Measurements from ENCODE around the gene ACSL5.

ACSL5 gene

DNA sequence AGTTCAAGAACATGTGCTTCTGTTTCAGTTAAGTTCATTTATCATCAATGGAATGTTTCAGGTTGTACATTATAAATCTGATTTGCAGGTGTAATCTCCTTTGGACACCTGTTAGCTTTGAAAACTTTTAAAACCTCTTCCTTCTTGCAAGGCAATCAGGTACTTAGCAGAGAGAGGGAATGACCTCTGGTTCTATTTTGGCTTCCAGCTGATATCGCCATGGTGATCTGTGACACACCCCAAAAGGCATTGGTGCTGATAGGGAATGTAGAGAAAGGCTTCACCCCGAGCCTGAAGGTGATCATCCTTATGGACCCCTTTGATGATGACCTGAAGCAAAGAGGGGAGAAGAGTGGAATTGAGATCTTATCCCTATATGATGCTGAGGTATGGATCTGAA, 35.4 kb downstream of the ACSL5 start:
- TF ChIP-seq, protein P1, sequence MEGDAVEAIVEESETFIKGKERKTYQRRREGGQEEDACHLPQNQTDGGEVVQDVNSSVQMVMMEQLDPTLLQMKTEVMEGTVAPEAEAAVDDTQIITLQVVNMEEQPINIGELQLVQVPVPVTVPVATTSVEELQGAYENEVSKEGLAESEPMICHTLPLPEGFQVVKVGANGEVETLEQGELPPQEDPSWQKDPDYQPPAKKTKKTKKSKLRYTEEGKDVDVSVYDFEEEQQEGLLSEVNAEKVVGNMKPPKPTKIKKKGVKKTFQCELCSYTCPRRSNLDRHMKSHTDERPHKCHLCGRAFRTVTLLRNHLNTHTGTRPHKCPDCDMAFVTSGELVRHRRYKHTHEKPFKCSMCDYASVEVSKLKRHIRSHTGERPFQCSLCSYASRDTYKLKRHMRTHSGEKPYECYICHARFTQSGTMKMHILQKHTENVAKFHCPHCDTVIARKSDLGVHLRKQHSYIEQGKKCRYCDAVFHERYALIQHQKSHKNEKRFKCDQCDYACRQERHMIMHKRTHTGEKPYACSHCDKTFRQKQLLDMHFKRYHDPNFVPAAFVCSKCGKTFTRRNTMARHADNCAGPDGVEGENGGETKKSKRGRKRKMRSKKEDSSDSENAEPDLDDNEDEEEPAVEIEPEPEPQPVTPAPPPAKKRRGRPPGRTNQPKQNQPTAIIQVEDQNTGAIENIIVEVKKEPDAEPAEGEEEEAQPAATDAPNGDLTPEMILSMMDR (IDR thresholded peaks at IDR 0.05; ENCODE audit: borderline replicate concordance, insufficient read depth, low read depth, low read length), result no peak
- no peak overlapping the region for H3K4me3 ChIP-seq (ENCODE audit: low read depth, low read length)

DNA sequence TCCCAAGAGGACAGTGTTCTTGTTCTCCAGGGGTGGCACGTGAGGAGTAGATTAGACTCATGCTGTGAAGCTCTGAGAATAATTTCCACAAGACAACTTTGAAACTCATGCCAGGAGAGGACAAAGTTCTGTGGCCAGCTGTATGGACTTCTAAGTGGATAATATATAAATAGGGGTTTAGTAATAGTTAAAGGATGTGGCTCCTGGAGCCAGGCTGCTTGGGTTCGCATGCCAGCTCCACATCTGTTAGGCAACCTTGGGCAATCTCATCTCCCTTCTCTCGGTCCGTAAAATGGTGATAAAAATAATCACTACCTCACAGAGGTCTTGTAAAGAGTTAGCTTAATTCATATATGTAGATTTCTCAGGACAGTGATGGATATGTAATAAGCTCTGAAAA, 35.8 kb downstream of the ACSL5 start:
- TF ChIP-seq, protein P1 (IDR thresholded peaks at IDR 0.05; ENCODE audit: borderline replicate concordance, insufficient read depth, low read depth, low read length), result no peak
- no peak overlapping the region for H3K4me3 ChIP-seq (ENCODE audit: low read depth, low read length)

DNA sequence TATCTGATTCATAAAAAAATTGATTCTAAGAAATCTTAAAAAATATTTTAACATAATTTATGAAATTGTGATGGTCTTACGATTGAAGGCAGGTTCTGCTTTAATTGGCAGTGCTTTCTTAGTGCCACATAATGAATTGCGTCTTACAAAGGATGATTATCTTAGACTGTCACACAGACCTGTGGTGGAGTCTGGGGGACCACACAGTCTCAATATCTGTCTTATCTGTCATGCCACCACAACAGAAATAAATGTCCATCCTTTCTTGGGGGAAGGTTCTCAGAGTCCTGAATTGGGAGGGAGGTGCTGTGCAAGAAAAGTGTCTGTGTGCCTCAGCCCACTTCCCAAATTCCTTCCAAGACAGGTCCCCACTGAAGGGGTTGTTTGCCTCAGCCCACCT, 38.8 kb downstream of the ACSL5 start:
- TF ChIP-seq, protein P1 (IDR thresholded peaks at IDR 0.05; ENCODE audit: borderline replicate concordance, insufficient read depth, low read depth, low read length), result no peak
- no peak overlapping the region for H3K4me3 ChIP-seq (ENCODE audit: low read depth, low read length)

DNA sequence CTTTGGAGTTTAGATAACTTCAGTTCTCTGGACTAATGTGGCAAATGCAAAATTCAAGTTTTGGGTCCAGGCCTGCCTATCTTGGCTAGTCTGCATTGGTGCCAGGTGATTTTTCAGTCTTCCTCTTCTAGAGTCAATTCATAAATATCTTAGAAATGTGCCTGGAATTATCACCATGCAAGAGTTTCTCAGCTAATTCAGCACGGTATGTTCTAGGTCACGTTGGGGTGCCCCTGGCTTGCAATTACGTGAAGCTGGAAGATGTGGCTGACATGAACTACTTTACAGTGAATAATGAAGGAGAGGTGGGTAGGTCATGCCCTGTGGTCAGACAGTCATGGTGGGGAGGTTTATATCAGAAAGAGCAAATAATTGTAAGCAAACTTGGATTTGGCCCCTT, 47.8 kb downstream of the ACSL5 start:
- TF ChIP-seq, protein P1 (IDR thresholded peaks at IDR 0.05; ENCODE audit: borderline replicate concordance, insufficient read depth, low read depth, low read length), result no peak

DNA sequence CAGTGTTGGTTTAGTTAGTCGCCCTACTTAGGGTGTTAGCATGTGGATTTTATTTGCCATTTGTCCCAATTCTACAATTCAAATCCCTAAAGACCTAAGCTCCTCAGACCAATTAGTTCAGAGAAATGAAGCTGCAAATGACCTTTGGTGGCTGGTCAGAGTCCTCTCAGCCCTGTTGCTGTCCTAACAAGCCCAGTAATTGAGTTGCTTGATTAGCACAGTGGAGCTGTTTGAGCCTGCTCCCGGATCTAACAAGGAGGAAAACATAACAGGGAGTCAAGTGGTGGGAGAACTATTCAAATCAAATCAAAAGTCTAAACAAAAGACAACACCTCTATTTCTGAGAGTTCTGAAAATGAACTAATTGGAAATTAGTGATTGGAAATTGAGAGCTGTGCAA, 50.7 kb downstream of the ACSL5 start:
- TF ChIP-seq, protein P1 (IDR thresholded peaks at IDR 0.05; ENCODE audit: borderline replicate concordance, insufficient read depth, low read depth, low read length), result no peak
- H3K4me3 ChIP-seq (ENCODE audit: low read depth, low read length), result no peak overlapping the region

More for the DNA sequence above, 47.8 kb downstream of the ACSL5 start:
- H3K4me3 ChIP-seq (ENCODE audit: low read depth, low read length), result no peak overlapping the region

DNA sequence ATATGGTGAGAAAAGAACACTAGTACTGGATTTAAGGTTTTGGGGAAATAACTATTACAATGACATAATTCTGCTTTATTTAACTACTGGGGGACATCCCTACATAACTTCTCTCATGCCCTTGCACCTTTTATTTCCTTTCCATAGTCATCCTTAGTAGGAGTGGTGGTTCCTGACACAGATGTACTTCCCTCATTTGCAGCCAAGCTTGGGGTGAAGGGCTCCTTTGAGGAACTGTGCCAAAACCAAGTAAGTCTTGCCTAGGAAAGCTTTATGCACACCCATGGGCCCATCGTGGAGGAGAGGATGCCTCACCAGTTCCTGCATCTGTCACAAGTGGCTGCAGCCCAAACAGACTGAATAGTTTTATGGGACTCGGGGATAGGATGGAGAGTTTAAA, 52.2 kb downstream of the ACSL5 start:
- no peak overlapping the region for H3K4me3 ChIP-seq (ENCODE audit: low read depth, low read length)
- TF ChIP-seq, protein P1 (IDR thresholded peaks at IDR 0.05; ENCODE audit: borderline replicate concordance, insufficient read depth, low read depth, low read length), result no peak

DNA sequence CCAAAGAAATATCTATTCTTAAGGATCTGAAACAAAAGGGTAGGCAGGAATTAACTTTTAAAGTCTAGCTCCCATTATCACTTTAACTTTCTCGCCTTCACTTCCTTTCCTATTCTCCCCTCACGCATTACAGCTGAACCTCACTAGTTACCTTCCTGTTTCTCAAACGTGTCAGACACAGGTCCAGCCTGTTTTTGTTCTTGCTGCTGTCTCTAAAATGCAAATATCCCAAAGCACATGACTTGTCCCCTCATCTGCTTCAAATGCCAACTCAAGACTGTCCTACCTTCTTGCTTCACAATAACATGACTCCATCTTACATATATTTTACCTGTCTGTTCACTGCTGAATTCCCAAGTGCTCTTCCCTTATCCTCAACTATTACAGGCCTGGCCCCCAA, 55.2 kb downstream of the ACSL5 start:
- TF ChIP-seq, protein P1 (IDR thresholded peaks at IDR 0.05; ENCODE audit: borderline replicate concordance, insufficient read depth, low read depth, low read length), result no peak

More for the DNA sequence above, 55.2 kb downstream of the ACSL5 start:
- no peak overlapping the region for H3K4me3 ChIP-seq (ENCODE audit: low read depth, low read length)
